Choroid plexus epithelial cell (primary cell): Measurements from ENCODE around the gene PGAP2.
A peak's percentile ranks its signal among the peaks of the same experiment; 100 is the strongest.

Source experiments
- DNase-seq: peaks from one replicate; pipeline ENCODE4 v3.0.0-alpha.2; 2010; ENCODE audit warnings: low read depth
- H3K4me3 ChIP-seq: 2 replicates; pipeline ENCODE4 v1.5.1; 2011; ENCODE audit warnings: low read depth, mild to moderate bottlenecking, control low read depth, low read length, moderate library complexity
- TF ChIP-seq, protein P1 (sequence below): conservative IDR thresholded peaks from 2 replicates; pipeline ENCODE4 v1.5.1; 2011; ENCODE audit warnings: low read depth, mild to moderate bottlenecking, control low read depth, inconsistent platforms, low read length, moderate library complexity

PGAP2 gene

DNA sequence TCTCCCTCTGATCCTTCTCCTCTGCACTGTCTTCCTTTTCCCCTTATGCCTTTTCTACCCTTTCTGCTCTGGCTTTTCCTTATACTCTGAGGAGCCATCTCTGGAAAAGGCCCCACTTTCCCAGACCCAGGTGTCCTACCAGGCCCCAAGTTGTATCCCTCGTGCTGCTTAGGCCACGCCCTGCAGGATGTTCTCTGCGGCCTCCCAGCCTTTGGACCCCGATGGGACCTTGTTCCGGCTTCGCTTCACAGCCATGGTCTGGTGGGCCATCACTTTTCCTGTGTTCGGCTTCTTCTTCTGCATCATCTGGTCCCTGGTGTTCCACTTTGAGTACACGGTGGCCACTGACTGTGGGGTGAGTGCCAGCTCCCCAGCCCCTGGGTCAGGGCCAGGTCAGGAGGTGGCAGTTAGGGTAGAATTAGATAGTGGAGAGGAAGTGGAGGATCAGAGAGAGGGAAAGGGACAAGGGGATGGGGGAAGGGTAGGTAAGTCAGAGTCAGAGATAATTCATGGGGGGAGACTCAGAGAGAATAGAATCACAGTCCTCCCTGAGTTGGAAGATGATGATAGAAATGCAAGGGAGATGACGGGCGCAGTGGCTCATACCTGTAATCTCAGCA lies 8.9 kb downstream of the PGAP2 start:
- DNase-seq = no peak
- TF ChIP-seq, protein P1, sequence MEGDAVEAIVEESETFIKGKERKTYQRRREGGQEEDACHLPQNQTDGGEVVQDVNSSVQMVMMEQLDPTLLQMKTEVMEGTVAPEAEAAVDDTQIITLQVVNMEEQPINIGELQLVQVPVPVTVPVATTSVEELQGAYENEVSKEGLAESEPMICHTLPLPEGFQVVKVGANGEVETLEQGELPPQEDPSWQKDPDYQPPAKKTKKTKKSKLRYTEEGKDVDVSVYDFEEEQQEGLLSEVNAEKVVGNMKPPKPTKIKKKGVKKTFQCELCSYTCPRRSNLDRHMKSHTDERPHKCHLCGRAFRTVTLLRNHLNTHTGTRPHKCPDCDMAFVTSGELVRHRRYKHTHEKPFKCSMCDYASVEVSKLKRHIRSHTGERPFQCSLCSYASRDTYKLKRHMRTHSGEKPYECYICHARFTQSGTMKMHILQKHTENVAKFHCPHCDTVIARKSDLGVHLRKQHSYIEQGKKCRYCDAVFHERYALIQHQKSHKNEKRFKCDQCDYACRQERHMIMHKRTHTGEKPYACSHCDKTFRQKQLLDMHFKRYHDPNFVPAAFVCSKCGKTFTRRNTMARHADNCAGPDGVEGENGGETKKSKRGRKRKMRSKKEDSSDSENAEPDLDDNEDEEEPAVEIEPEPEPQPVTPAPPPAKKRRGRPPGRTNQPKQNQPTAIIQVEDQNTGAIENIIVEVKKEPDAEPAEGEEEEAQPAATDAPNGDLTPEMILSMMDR = no peak
- H3K4me3 ChIP-seq = no peak overlapping the region

DNA sequence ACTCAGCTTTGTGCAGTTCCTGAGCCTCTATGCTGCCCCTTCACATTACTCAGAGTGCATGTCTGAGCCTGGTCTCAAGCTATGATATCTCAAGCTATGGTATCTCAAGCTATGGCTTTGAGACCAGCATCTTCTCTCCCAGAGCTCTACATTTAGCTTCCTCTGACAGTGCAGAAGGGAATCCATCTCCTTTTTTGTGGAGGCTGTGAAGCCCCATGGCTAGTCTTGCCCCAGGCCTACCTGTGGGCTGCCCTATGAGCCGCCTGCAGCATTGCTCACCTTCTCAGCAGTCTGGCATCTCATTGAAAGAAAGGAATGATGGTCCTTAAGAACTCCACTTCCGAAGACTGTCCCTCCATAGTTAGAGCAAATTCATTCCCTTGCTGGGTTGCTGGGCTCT lies 12.6 kb downstream of the PGAP2 start:
- DNase-seq = no peak
- no peak overlapping the region for H3K4me3 ChIP-seq
- TF ChIP-seq, protein P1 = no peak

DNA sequence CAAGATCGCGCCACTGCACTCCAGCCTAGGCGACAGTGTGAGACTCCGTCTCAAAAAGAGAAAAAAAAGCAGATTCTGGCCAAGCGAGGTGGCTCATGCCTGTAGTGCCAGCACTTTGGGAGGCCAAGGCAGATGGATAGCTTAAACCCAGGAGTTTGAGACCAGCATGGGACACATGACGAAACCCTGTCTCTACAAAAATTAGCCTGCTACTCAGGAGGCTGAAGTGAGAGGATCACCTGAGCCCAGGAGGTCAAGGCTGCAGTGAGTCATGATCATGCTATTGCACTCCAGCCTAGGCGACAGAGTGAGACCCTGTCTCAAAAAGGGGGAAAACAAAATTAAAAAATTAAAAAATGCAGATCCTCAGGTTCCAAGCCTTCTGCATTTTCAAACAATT lies 14.0 kb downstream of the PGAP2 start:
- TF ChIP-seq, protein P1 = no peak
- H3K4me3 ChIP-seq = no peak overlapping the region
- DNase-seq = no peak

DNA sequence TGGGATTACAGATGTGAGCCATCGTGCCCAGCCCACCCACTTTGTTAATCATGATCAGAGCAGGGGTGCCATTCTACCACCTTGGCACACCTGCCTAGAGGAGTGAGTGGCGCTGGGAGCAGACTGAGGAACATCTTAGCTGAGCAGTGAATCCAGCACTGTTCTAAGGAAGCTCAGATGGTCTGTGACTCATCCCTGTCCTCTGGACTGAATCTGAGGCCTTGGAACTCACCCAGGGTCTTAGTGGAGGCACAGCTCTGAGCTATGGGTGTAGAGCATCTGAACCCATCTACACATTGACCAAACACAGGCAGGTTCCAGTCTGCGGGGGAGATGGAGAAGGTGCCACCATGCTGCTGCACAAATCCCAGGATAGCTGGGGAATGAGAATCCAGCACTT lies 14.9 kb downstream of the PGAP2 start:
- no peak overlapping the region for H3K4me3 ChIP-seq
- TF ChIP-seq, protein P1 = no peak
- DNase-seq = peak; percentile 84

DNA sequence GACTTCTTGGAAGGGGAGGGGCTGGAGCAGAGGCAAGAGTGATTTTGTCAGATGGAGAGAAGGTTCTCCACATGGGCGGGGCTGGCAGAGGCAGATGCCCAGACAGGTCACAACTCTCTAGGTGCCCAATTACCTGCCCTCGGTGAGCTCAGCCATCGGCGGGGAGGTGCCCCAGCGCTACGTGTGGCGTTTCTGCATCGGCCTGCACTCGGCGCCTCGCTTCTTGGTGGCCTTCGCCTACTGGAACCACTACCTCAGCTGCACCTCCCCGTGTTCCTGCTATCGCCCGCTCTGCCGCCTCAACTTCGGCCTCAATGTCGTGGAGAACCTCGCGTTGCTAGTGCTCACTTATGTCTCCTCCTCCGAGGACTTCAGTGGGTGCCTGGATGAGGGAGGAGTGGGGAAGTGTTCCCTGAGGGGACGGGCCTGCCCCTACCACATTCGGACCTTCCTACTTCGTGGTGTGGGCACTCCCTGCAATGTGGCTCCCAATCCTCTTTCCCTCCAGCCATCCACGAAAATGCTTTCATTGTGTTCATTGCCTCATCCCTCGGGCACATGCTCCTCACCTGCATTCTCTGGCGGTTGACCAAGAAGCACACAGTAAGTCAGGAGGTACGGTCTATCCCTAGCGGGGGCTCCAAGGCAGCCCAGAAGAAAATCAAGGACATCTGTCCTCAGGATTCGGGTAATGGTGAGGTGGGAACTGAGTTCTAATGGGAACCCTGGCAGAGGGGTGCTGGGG lies 15.6 kb downstream of the PGAP2 start:
- no peak for DNase-seq
- H3K4me3 ChIP-seq = no peak overlapping the region
- TF ChIP-seq, protein P1 = no peak

DNA sequence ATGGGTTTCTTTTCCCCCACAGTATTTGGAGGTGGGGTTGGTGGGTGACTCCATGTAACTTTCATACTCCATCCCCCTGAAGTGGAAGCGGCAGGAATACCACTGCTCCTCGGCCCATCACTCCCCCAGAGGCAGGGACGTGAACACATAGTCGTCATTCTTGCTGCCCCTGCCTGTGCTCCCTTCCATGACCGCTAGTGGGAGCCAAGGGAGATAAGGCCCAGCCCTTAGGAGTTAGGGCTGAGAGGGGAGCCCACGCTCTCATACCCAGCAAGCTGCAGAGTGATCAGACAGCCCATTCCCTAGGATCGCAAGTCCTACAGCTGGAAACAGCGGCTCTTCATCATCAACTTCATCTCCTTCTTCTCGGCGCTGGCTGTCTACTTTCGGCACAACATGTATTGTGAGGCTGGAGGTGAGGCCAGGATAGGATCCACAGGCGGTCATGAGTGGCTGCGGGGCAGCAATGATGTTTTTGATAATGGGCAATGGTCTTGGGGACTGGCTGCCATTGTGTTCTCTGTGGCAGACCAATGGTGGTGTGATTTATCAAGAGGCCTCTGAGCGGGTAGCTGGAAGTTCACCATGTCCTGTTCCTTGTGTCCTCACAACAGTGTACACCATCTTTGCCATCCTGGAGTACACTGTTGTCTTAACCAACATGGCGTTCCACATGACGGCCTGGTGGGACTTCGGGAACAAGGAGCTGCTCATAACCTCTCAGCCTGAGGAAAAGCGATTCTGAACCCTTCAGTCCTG lies 16.5 kb downstream of the PGAP2 start:
- peak; percentile 62 for DNase-seq

More for the DNA sequence above, 16.5 kb downstream of the PGAP2 start:
- TF ChIP-seq, protein P1 = peak; percentile 76
- H3K4me3 ChIP-seq = no peak overlapping the region
